COR-L47 (cell line): Measurements from ENCODE around the gene S1PR1.
"Not testable (repeated sequence)": the region's sequence is repeated elsewhere in the genome, so short reads cannot be mapped to it uniquely, and the experiment has no call there.

Experiments used
- DNase-seq: peaks from one replicate; lab custom pipeline; 2025; lab: John Stamatoyannopoulos, UW

S1PR1 gene

GRCh38 chr1:101236516-101237228 is at the start of gene S1PR1:
TSS of gene S1PR1 (plus strand) at chr1:101237019. CDS start at chr1:101238985, 1,966 bp downstream.
- peak; percentile 31 for DNase-seq

- no peak for DNase-seq
These were observed 49.5 kb upstream of the S1PR1 start for GRCh38 chr1:101187297-101187696.

GRCh38 chr1:101188331-101188730 is 48.5 kb upstream of the S1PR1 start:
- DNase-seq: no peak

GRCh38 chr1:101188968-101189367 is 47.9 kb upstream of the S1PR1 start:
- not testable (repeated sequence) for DNase-seq

GRCh38 chr1:101190441-101190840 is 46.4 kb upstream of the S1PR1 start:
- no peak for DNase-seq

GRCh38 chr1:101191049-101191448 is 45.8 kb upstream of the S1PR1 start:
- DNase-seq: no peak

GRCh38 chr1:101193733-101194169 is 43.1 kb upstream of the S1PR1 start:
- DNase-seq: no peak

GRCh38 chr1:101194746-101195145 is 42.1 kb upstream of the S1PR1 start:
- no peak for DNase-seq

GRCh38 chr1:101196668-101197067 is 40.2 kb upstream of the S1PR1 start:
- no peak for DNase-seq

GRCh38 chr1:101198842-101199636 is 37.8 kb upstream of the S1PR1 start:
- DNase-seq: no peak

- no peak for DNase-seq
These were observed 37.2 kb upstream of the S1PR1 start for GRCh38 chr1:101199637-101199982.

GRCh38 chr1:101200513-101200912 is 36.3 kb upstream of the S1PR1 start:
- no peak for DNase-seq

GRCh38 chr1:101203820-101204540 is 32.8 kb upstream of the S1PR1 start:
- peak; percentile 83 for DNase-seq

- DNase-seq: no peak
These were observed 31.4 kb upstream of the S1PR1 start for GRCh38 chr1:101205457-101205856.

- DNase-seq: not testable (repeated sequence)
These were observed 30.7 kb upstream of the S1PR1 start for GRCh38 chr1:101206139-101206538.

- not testable (repeated sequence) for DNase-seq
These were observed 29.5 kb upstream of the S1PR1 start for GRCh38 chr1:101207271-101207670.

GRCh38 chr1:101207891-101208290 is 28.9 kb upstream of the S1PR1 start:
- DNase-seq: no peak

- DNase-seq: no peak
These were observed 21.3 kb upstream of the S1PR1 start for GRCh38 chr1:101215363-101216011.

GRCh38 chr1:101216623-101217022 is 20.2 kb upstream of the S1PR1 start:
- DNase-seq: peak; percentile 58

GRCh38 chr1:101217148-101217547 is 19.7 kb upstream of the S1PR1 start:
- DNase-seq: no peak

GRCh38 chr1:101218968-101219367 is 17.9 kb upstream of the S1PR1 start:
- not testable (repeated sequence) for DNase-seq
